HS-27A (cell line): ENCODE measurements around the gene PIP4P1.
A peak's percentile ranks its signal among the peaks of the same experiment; 100 is the strongest.
"Not testable (repeated sequence)": the region's sequence is repeated elsewhere in the genome, so short reads cannot be mapped to it uniquely, and the experiment has no call there.

Experiments used
- DNase-seq: peaks from one replicate; pipeline ENCODE4 v3.0.0-alpha.2; 2012; ENCODE audit warnings: low read depth, missing footprints

The PIP4P1 gene

DNA sequence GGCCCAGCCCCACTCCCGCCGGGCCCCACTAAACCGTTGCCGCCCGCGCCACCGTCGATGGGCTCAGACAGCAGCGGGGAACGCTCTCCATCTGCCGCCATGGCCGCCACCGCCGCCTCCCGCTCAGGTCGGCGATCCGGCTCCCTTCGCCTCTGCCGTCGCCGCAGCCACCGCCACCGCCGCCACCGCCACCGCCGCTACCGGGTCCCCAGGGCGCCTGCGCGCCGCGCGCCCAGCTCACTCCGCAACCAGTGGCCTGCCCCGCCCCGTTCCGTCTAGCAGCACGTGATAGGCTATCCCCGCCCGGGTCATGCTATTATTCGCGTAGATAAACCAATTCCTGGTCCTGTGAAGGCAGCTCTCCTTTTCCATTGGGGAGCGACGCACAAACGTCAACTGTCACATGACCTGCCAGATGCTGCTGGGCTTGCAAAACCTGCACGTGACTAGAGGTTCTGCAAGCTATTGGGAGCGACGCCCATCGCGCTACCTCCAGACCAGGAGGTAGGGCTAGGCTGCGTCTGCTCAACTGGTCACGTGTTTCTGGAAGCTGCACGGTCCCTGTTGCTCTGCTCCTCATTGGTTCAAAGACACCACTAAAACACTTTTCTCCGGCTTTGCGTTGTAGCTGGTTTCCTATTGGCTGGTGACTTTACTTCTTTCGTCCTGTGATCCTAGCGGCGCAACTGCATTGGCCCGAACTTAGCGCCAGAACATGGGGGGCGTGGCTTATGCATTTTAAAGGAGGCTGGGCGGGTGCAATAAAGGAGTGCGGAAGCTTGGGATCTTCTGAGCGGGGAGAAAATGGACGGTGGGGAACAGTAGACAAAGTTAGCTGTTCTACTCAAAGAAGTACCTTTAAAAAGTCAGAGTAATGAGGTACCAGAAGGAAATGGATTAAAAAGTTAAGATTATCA is at the start of gene PIP4P1:
TSS of gene PIP4P1 (minus strand) at position 210 of the 917 bp plus-strand sequence. CDS start at position 101, 109 bp downstream.
- DNase-seq: peak; percentile 99

DNA sequence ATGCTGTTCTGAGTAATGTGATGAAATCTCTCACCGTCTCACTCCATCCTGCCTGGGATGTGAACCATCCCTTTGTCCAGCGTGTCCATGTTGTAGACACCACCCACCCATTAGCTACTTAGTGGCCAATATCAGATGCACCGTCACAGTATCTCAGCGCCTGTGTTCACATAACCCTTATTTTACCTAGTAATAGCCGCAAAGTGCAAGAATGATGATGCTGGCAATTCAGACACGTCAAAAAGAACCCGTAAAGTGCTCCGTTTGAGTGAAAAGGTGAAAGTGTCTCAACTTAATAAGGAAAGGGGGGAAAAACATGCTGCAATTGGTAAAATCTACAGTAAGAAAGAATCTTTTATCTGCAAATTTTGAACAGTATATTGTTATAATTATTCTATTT is 47.1 kb upstream of the PIP4P1 start:
- DNase-seq: no peak

DNA sequence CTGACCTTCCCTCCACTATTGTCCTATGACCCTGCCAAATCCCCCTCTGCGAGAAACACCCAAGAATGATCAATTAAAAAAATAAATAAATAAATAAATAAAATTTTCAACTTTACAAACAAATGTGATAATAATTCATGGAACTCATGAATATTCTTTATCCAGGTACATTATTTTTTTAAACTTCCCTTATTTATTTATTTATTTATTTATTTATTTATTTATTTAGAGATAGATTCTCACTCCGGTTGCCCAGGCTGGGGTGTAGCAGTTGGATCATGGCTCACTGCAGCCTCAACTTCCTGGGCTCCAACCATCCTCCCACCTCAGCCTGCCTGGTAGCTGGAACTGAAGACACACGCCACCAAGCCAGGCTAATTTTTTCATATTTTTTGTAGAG is 46.3 kb upstream of the PIP4P1 start:
- DNase-seq: not testable (repeated sequence)

DNA sequence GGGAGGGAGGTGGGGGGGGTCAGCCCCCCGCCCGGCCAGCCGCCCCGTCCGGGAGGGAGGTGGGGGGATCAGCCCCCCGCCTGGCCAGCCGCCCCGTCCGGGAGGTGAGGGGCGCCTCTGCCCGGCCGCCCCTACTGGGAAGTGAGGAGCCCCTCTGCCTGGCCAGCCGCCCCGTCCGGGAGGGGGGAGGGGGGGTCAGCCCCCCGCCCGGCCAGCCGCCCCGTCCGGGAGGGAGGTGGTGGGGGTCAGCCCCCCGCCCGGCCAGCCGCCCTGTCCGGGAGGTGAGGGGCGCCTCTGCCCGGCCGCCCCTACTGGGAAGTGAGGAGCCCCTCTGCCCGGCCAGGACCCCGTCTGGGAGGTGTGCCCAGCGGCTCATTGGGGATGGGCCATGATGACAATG is 45.5 kb upstream of the PIP4P1 start:
- not testable (repeated sequence) for DNase-seq

DNA sequence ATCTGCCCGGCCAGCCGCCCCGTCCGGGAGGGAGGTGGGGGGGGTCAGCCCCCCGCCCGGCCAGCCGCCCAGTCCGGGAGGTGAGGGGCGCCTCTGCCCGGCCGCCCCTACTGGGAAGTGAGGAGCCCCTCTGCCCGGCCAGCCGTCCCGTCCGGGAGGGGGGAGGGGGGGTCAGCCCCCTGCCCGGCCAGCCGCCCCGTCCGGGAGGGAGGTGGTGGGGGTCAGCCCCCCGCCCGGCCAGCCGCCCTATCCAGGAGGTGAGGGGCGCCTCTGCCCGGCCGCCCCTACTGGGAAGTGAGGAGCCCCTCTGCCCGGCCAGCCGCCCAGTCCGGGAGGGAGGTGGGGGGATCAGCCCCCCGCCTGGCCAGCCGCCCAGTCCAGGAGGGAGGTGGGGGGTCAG is 45.0 kb upstream of the PIP4P1 start:
- not testable (repeated sequence) for DNase-seq

DNA sequence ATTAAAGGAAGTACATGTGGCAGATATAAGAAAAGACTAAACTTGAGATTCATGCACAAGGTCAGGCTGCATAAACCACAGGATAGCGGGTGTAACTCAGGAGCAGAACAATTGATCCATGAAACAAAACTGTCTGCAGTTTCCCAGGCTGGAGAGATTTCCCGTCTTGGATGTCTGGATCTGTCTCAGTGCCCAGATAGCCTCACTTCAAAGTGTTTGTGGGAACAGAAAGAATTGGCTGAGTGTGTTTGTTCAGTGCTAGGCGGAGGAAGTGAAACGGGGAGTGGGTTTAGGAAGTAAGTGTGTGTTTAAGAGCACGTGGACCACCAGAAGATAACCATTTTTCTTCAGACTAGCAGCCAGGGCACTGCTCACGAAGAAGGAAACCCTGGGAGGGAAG is 42.7 kb upstream of the PIP4P1 start:
- no peak for DNase-seq

DNA sequence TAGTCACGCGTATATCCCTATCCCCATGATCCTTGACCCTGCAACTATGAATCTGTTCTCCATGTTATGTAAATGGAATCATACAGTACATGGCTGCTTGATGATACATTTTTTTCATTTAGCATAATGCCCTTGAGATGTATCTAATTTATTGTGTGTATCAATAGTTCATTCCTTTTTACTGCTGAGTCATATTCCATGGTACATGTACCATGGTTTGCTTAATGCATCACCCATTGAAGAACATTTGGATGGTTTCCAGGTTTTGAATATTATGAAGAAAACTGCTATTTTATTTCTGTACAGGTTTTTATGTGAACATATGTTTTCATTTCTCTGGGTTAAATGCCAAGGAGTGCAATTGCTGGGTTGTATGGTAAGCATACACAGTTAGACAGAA is 40.1 kb upstream of the PIP4P1 start:
- no peak for DNase-seq

DNA sequence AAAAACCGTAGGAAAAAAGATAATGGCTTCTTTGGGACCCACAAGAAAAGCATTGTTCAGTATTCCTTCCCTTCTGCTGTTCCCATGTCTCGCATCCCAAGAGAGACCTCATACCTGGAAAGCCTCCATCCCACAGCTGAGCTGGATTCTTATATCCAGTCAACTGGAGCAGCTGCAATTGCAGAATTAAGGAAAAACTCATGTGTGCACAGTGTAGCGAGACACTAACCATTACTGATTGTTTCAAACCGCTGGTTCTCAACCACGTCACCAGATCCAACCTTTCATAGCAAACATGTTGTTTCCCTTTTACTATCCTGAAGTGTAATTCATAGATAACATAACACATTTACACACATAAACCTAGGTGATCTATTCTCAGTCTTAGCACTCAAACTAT is 38.6 kb upstream of the PIP4P1 start:
- DNase-seq: no peak

DNA sequence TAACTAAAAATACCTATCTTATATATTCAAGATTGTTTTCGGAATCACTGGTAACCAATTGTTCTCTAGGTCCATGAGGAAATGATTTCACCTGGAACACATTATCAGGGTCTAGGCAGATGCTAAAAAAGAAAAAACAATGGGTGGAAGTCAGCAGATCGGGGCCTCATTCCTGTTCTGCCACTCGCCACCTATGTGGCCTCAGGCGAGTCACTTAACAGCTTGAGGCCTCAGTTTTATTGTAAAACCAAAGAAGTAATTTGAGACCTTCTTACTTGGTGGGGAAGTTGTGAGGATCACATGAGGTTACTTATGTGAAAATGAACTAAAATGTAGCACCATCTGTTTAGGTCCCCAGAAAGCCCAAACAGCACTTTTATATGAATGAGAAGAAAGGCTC is 37.9 kb upstream of the PIP4P1 start:
- no peak for DNase-seq

DNA sequence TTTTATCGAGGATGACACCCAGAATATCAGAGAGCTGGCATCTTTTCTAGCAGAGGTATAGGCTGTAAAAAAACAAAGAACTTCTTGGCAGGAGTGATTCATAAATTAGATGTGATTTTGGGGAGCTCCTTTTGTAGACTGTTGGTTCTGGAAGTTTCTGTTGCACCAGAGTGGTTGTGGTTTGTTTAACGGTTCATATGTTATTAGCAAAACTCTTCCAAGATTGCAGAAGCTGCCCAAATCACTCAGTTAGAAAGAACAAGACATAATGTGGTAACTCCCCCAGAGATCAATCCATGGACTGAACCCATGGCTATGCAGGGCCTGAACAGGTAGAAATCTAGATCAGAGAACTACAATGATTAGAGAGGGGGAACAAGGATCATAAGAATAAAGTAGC is 37.4 kb upstream of the PIP4P1 start:
- no peak for DNase-seq

DNA sequence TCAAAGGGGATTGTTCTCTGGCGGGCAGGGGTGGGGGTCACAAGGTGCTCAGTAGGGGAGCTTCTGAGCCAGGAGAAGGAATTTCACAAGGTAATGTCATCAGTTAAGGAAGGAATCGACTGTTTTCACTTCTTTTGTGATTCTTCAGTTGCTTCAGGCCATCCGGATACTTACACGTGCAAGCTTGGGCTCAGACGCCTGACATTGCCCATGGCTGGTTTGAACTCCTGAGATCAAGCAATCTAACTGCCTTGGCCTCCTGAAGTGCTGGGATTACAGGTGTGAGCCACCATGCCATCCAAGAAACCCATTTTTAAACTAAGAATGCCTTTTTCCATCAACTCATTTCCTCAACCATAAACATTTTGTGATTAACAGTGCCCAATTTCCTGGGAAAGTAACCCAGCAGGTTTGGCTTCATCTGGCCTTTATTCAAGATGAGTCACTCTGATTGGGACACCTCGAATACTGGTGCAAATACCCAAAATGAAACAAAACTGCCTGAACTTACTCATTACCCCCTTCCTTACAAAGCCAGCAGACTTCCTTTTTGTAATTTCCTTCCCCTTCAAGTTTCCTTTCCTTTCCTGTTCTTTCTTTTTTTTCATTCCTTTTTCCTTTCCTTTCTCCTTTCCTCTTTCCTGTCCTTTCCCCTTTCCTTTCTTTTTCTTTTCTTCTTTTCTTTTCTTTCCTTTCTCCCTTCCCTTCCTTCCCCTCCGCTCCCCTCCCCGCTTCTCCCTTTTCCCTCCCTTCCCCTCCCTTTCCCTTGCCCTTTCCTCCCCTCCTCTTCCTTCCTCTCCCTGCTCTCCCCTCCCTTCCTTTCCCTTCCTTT is 33.9 kb upstream of the PIP4P1 start:
- DNase-seq: no peak

DNA sequence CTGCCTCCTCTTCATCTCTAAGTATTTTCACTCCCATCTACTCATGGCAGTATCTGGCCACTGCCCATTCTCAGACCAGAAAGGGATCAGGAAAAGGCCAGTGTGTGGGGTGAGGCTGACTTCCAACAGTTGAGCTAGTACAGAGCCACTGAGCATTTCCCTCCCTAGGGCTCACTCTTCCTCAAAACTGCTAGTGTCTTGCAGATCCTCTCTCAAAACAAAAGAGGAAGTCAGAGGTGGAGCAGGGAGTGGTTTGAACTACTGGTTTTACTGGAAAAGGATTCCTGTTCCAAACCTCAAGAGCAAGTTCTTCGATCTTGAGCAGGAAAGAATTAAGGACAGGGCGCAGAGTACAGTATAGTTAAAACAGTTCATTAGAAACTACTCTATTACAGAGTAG is 32.4 kb upstream of the PIP4P1 start:
- DNase-seq: no peak

DNA sequence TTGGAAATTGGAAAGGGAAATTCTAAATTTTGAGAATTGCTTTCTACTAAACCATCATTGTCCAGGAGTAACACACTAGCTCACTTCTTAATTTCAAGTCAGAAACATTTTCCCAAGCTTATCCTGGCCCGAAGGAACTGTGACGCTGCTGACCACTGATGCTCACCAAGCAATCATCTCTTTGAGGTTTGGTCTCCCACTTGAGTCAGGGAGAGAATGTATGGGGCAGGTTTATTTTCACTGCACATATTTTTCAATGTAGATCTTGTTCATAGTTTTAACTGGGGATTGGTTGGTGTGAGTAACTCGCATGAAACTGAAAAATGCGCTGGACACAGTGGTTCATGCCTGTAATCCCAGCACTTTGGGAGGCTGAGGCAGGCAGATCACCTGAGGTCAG is 31.3 kb upstream of the PIP4P1 start:
- no peak for DNase-seq

DNA sequence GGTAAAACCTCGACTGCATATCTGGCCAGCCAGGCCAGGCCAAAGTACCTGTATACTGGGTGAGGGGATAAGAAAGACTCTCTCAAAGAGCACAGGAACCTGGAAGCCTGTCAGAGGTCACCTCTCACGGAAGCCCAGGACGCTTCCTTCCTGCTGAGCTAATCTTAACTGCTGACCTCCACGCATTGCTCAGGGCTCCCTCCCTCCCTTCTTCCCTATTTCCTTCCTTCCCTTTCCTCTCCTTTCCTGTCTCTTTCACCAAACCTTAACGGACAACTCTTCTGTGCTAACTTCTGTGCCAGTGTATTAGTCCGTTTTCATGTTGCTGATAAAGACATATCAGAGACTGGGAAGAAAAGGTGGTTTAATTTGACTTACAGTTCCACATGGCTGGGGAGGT is 29.3 kb upstream of the PIP4P1 start:
- DNase-seq: no peak

DNA sequence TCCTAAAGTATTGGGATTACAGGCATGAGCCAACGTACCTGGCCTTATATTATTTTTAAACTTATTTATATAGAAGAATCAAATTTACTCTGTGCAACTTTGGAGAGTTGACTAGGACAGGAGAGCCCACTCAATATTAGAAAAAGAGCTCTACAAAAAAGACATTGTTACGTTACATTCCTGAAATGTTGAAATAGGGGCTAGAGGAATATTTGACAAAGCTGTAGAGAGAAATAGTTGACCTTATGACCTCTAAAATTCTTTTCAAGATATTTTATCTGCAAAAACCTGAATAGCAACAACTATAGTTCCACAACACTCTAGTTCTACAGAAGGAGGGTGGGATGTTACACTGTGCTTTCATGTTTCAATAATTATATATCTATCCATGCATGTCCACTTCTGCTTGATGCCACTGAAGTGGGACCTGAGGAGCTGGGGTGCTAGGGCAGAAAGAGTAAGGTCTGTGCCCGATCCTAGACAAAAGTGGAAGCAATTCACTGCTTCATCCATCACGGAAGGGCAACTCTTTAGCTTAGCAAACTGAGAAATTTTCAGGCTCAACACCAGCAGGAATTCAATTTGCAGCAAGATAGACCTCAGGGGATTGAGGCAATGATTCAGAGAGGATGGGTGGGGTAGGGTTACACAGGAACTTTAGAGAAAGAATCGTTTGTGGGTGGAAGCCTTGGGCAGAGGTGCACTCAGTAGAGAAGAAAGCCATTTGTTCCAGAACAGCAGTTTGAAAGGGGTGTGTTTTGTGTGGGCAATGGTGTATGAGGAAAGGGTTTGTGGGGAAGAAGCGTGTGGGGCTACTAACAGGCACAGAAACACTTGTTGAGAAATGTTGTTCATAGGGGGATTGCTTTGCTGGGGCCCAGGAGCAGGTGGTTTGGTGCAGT is 28.1 kb upstream of the PIP4P1 start:
- no peak for DNase-seq

DNA sequence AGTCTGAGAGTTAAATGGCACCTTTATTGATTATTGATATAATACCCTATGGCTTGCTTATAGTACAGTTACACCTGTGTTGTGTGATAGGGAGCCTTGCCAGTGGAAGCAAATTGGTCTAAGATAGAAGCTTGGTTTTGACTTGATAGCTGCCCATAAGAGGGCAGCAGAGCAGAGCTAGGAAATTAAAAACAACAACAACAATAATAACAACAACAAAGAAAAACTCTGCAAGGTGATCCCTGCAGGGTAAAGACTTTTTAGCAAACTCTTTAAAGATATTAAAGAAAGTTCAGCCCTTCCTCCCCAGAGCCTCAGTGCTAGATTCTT is 26.1 kb upstream of the PIP4P1 start:
- no peak for DNase-seq

DNA sequence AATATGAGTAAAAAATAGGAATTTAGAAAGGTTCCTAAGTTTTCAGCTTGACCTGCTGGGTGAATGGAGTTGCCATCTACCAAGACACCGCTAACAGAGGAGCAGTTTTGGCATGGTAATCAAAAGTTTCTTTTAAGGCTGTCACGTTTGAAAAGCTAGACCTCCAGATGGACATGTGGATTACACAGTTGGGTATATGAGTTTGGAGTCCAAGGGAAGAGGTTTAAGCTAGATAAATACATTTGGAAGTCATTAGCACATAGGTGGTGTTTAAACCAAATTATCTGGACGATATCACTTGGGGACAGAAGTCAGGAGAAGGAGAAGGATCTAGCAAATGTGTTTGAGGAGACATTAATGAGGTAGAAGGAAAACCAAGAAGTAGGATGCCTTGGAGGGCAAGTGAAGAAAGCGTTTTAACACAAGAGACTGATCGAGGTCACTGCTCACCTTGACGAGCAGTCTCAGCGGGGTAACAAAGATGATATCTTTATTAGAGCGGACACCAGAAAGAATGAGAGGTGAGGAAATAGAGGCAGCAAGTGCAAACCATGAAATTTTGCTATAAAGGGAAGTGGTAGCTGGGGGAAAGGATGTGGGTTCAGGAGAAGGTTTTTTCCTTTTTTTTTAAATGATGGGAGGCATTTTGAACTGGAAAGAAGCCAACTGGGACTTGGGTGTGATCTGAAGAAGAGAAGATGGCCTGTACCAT is 25.6 kb upstream of the PIP4P1 start:
- DNase-seq: no peak

DNA sequence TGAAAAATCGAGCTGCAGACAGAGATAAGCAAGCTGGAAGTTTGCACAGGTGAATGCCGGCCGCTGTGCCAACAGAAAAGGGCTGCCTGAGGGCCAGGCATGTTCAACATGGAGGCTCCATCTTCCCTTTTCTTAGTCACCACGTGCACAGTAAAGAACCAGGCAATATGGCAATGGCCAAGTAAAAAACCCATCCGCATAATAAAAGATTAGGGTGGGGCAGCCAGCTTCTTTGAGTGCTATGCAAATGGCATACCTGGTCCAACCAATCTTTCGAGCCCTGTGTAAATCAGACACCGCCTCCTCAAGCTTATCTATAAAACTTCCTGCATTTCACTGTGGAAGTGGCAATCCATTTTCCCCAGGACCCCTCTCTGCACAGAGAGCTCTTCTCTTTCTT is 24.7 kb upstream of the PIP4P1 start:
- no peak for DNase-seq

DNA sequence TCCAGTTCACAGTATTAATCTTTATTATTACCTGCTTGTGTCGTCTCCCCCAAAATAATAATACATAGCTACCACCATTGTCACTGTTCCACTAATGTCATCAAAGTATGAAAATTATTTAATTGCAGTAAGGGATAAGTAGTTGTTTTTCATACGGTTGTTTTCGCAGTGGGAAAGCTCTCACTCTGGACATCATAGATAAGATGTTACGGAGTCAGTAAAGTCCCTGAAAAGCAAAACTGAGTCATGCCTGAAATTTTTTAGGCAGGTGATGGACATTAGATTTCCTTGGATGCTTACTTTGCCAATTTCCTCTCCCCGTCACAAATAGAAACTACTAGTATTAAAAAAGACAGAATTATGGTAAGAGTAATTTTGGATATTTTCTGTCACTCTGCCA is 21.1 kb upstream of the PIP4P1 start:
- no peak for DNase-seq

DNA sequence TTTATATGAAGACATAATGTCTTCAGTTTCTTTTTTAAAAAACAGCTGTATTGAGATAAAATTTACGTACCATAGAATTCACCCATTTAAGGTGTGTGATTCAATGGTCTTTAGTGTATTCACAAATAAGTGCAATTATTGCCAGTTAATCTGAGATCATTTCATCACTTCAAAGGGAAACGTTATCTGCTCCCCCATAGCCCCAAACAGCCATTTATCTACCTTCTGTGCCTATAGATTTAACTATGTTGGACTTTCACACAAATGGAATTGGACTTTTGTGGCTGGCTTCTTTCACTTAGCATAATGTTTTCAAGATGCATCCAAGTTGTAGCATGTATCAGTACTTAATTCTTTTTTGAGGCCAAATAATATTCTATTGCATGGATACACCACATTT is 17.7 kb upstream of the PIP4P1 start:
- DNase-seq: no peak

DNA sequence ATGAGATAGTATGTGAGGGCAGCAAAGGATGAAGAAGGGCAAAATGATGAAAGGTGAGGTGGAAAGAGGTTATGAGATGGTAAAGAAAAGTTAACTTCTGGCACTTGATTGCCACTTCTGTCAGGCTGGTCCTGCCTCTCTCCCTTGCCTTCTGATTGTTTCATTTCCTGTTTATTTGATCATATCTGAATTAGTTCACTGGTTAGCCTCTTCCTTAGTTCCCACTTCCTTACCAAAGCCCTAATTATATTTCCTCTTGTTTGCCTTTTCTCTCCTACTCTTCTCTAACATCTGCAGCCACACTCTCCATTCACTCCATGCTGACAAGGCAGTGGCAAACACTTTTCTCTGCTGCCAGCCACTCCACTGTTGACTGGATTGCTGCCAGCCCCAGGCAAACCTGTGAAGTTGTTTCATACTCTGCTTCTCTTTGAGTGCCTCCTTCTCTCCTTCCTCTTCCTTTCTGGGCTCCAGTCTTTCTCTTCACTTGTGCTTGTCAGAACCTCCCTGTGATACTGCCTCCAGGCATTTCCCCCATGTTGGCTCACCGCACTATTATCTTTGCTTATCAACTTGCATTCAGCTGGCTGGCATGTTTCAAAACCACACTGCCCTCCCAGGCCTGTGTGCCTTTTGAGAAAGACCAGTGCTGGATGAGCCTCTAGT is 16.1 kb upstream of the PIP4P1 start:
- no peak for DNase-seq
